DND-41 (cell line): ENCODE measurements around the gene RAP2B.

Experiments used
- ATAC-seq: fragments of 200-7000 bp; cut with Tn5 transposase; 3 replicates; pipeline ENCODE4 v1.9.1; 2021; ENCODE audit warnings: low read depth; ENCODE audit not compliant: insufficient read depth
- DNase-seq: peaks from one replicate; pipeline ENCODE4 v3.0.0-alpha.2; 2020
- H2AFZ ChIP-seq: 2 replicates; pipeline ENCODE4 v1.6.0; 2012; ENCODE audit warnings: low read depth, low read length
- H3K27ac ChIP-seq: 2 replicates; pipeline ENCODE4 v1.5.1; 2012; ENCODE audit warnings: low read length, inconsistent platforms
- H3K27me3 ChIP-seq: fragments of 200-600 bp; sonication (generic); 2 replicates; pipeline ENCODE4 v1.6.0; 2012; ENCODE audit warnings: low read length, mild to moderate bottlenecking, inconsistent platforms; ENCODE audit not compliant: insufficient read depth, poor library complexity
- H3K36me3 ChIP-seq: 2 replicates; pipeline ENCODE4 v1.5.1; 2012; ENCODE audit warnings: low read length, inconsistent platforms; ENCODE audit not compliant: insufficient read depth
- H3K4me1 ChIP-seq: 2 replicates; pipeline ENCODE4 v1.5.1; 2012; ENCODE audit warnings: mild to moderate bottlenecking, low read length; ENCODE audit not compliant: insufficient read depth
- H3K4me2 ChIP-seq: 2 replicates; pipeline ENCODE4 v1.6.0; 2012; ENCODE audit warnings: mild to moderate bottlenecking, moderate library complexity, low read length, inconsistent platforms; ENCODE audit not compliant: insufficient read depth
- H3K4me3 ChIP-seq, 2 experiments: fragments of 200-600 bp in 1 of 2; shearing (Covaris generic) in 1 of 2; 2 replicates each; pipeline ENCODE4 v1.5.1; 2012 to 2016; ENCODE audit warnings: inconsistent platforms in 2 of 2, low read length in 2 of 2, mild to moderate bottlenecking in 2 of 2, low read depth in 1 of 2, moderate library complexity in 1 of 2
- H3K79me2 ChIP-seq: 2 replicates; pipeline ENCODE4 v1.6.0; 2012; ENCODE audit warnings: low read length, inconsistent platforms; ENCODE audit not compliant: insufficient read depth
- H3K9ac ChIP-seq: 2 replicates; pipeline ENCODE4 v1.6.0; 2012; ENCODE audit warnings: low read depth, mild to moderate bottlenecking, inconsistent platforms, low read length, moderate library complexity
- H3K9me3 ChIP-seq: 2 replicates; pipeline ENCODE4 v1.5.1; 2012; ENCODE audit warnings: low read length, moderate library complexity, mild to moderate bottlenecking, inconsistent platforms; ENCODE audit not compliant: insufficient read depth, severe bottlenecking
- H4K20me1 ChIP-seq: 2 replicates; pipeline ENCODE4 v1.6.0; 2012; ENCODE audit warnings: low read length; ENCODE audit not compliant: insufficient read depth
- EZH2 ChIP-seq: IDR thresholded peaks from 3 replicates; pipeline ENCODE4 v1.6.1; 2012; ENCODE audit warnings: borderline replicate concordance, low read depth, mild to moderate bottlenecking, moderate library complexity, low read length, inconsistent platforms; ENCODE audit not compliant: severe bottlenecking
- TF ChIP-seq, protein P1 (sequence below): IDR thresholded peaks from 2 replicates; pipeline ENCODE4 v1.5.1; 2012; ENCODE audit warnings: borderline replicate concordance, low read length, moderate library complexity, mild to moderate bottlenecking; ENCODE audit not compliant: poor library complexity, severe bottlenecking; ENCODE audit errors: extremely low read depth

RAP2B gene

DNA sequence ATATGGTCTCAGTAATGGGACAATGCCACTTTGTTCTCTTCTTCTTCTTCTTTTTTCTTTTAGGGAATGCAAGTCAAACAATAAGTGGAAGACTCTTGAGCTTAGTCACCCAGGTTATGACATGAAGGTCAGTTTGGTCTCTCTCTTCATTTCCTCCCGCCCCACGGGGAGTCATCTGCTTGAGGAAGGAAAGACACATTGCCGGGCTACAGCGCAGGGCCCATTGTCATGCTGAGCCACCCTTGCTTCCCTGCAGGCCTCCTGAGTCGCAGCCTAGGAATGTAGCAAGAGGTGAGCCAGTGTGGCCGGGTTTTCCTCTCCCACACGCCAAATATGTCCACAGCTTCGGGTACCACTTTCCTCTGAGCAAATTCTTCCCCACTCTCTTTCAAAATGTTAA lies 47.6 kb downstream of the RAP2B start:
- Histone ChIP-seq H3K79me2 (no peaks in the 10 kb centered on the region), H3K4me3 (no peak overlapping the region), H3K4me1 (no peaks in the 10 kb centered on the region), H3K27me3 (no peaks in the 10 kb centered on the region), H4K20me1 (no peaks in the 10 kb centered on the region), H3K36me3 (no peaks in the 10 kb centered on the region), H3K27ac (no peak overlapping the region), H3K9me3 (no peaks in the 10 kb centered on the region), H3K4me2 (no peak overlapping the region), H3K9ac (no peak overlapping the region), H2AFZ (no peak overlapping the region)
- no peak for DNase-seq
- TF ChIP-seq, protein P1, sequence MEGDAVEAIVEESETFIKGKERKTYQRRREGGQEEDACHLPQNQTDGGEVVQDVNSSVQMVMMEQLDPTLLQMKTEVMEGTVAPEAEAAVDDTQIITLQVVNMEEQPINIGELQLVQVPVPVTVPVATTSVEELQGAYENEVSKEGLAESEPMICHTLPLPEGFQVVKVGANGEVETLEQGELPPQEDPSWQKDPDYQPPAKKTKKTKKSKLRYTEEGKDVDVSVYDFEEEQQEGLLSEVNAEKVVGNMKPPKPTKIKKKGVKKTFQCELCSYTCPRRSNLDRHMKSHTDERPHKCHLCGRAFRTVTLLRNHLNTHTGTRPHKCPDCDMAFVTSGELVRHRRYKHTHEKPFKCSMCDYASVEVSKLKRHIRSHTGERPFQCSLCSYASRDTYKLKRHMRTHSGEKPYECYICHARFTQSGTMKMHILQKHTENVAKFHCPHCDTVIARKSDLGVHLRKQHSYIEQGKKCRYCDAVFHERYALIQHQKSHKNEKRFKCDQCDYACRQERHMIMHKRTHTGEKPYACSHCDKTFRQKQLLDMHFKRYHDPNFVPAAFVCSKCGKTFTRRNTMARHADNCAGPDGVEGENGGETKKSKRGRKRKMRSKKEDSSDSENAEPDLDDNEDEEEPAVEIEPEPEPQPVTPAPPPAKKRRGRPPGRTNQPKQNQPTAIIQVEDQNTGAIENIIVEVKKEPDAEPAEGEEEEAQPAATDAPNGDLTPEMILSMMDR = no peak
- TF ChIP-seq EZH2 = no peak
- no peak for ATAC-seq

DNA sequence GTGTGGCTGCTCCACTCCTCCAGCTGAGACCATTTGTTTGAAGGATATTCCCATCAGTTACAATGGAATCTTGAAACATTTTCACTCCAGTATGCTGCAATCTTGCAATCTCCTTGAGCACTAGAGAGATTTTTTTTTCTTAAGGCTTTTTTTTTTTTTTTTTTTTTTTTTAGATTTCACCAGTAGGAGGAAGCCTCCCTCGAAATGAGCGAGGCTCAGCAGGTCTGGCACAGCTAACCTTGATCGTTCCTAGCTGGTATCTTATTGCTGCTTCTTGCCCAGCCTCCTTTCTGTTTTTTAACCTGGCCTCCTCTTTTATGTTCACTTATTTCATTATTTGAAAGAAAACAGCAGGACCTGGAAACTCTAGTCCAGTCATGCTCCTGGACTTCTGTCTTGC lies 48.1 kb downstream of the RAP2B start:
- Histone ChIP-seq H3K9ac (no peak overlapping the region), H3K36me3 (no peaks in the 10 kb centered on the region), H3K9me3 (no peaks in the 10 kb centered on the region), H4K20me1 (no peaks in the 10 kb centered on the region), H3K79me2 (no peaks in the 10 kb centered on the region), H3K4me3 (no peak overlapping the region), H2AFZ (no peak overlapping the region), H3K4me1 (no peaks in the 10 kb centered on the region), H3K4me2 (no peak overlapping the region), H3K27ac (no peak overlapping the region), H3K27me3 (no peaks in the 10 kb centered on the region)
- DNase-seq = no peak
- TF ChIP-seq, protein P1 = no peak
- TF ChIP-seq EZH2 = no peak
- no peak for ATAC-seq

DNA sequence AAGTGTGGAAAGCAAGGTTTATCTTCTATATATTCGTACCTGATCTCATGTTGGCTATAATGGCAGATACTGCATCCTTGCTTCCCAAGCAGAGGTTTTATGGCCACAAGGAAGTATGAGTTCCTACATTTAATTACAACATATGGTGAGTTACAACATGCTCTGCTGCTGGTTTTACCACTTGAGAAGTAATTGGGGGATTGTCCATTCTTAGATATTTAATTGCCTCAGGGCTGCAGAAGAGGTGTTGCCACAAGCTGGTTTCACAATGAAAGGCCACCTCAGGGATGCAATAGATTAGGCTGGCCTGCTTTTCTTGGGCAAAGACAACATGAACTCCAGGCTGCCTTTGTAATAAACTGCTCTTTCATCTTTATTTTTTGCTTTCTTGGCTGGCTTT lies 48.6 kb downstream of the RAP2B start:
- H2AFZ ChIP-seq = no peak overlapping the region
- H3K4me3 ChIP-seq = no peak overlapping the region
- DNase-seq (no peak), ATAC-seq (no peak)
- TF ChIP-seq, protein P1 = no peak
- no peak for TF ChIP-seq EZH2
- no peak overlapping the region for H3K9ac ChIP-seq
- no peak overlapping the region for H3K27ac ChIP-seq
- H3K36me3 ChIP-seq = no peaks in the 10 kb centered on the region
- no peaks in the 10 kb centered on the region for H3K9me3 ChIP-seq
- H3K79me2 ChIP-seq = no peaks in the 10 kb centered on the region
- H4K20me1 ChIP-seq = no peaks in the 10 kb centered on the region
- no peaks in the 10 kb centered on the region for H3K27me3 ChIP-seq
- no peak overlapping the region for H3K4me2 ChIP-seq
- H3K4me1 ChIP-seq = no peaks in the 10 kb centered on the region

- no peaks in the 10 kb centered on the region for H3K79me2 ChIP-seq
- H3K9me3 ChIP-seq = no peaks in the 10 kb centered on the region
- no peak overlapping the region for H3K27ac ChIP-seq
- no peaks in the 10 kb centered on the region for H4K20me1 ChIP-seq
- DNase-seq (no peak), ATAC-seq (no peak)
- TF ChIP-seq, protein P1 = no peak
- TF ChIP-seq EZH2 = no peak
- no peak overlapping the region for H3K9ac ChIP-seq
- H3K4me2 ChIP-seq = no peak overlapping the region
- no peaks in the 10 kb centered on the region for H3K36me3 ChIP-seq
- no peaks in the 10 kb centered on the region for H3K27me3 ChIP-seq
- H3K4me1 ChIP-seq = no peaks in the 10 kb centered on the region
- H2AFZ ChIP-seq = no peak overlapping the region
- no peak overlapping the region for H3K4me3 ChIP-seq
Measured at GRCh38 chr3:153215497-153215896, 53.5 kb downstream of the RAP2B start.
